Osteoblast (primary cell): ENCODE data around the gene ASMTL. TPM values are rescaled to one million over a fixed set of nuclear protein-coding genes. Genes with fewer than 3 reads are reported as not detected.
"Not testable (repeated sequence)": the region's sequence is repeated elsewhere in the genome, so short reads cannot be mapped to it uniquely, and the experiment has no call there.

Experiments used
- DNase-seq: peaks from one replicate; pipeline ENCODE4 v3.0.0; 2011; ENCODE audit warnings: low spot score, mixed read lengths; ENCODE audit not compliant: insufficient read length; ENCODE audit errors: missing footprints
- H2AFZ ChIP-seq: 2 replicates; pipeline ENCODE4 v1.6.0; 2011; ENCODE audit warnings: mild to moderate bottlenecking, low read length
- H3K27ac ChIP-seq: 2 replicates; pipeline ENCODE4 v1.5.1; 2011; ENCODE audit warnings: mild to moderate bottlenecking, low read depth, low read length, moderate library complexity
- H3K27me3 ChIP-seq: 2 replicates; pipeline ENCODE4 v1.6.0; 2012; ENCODE audit warnings: mild to moderate bottlenecking, control low read depth, inconsistent platforms, low read length, moderate library complexity; ENCODE audit not compliant: insufficient read depth
- H3K36me3 ChIP-seq: 2 replicates; pipeline ENCODE4 v1.5.1; 2011; ENCODE audit warnings: mild to moderate bottlenecking, low read length, control low read depth, moderate library complexity; ENCODE audit not compliant: insufficient read depth
- H3K4me1 ChIP-seq: 2 replicates; pipeline ENCODE4 v1.5.1; 2011; ENCODE audit warnings: mild to moderate bottlenecking, low read length, control low read depth, moderate library complexity; ENCODE audit not compliant: insufficient read depth
- H3K4me2 ChIP-seq: 2 replicates; pipeline ENCODE4 v1.6.0; 2011; ENCODE audit warnings: mild to moderate bottlenecking, low read length; ENCODE audit not compliant: insufficient read depth
- H3K4me3 ChIP-seq: fragments of 200-600 bp; sonication (generic); 3 replicates; pipeline ENCODE4 v1.5.1; 2012; ENCODE audit warnings: mild to moderate bottlenecking, low read length, inconsistent platforms; ENCODE audit not compliant: insufficient read depth
- H3K79me2 ChIP-seq: 2 replicates; pipeline ENCODE4 v1.6.0; 2012; ENCODE audit warnings: mild to moderate bottlenecking, low read length, control low read depth, inconsistent platforms; ENCODE audit not compliant: insufficient read depth
- H3K9me3 ChIP-seq: 2 replicates; pipeline ENCODE4 v1.5.1; 2011; ENCODE audit warnings: low read depth, low read length, control low read depth
- H4K20me1 ChIP-seq: 2 replicates; pipeline ENCODE4 v1.6.0; 2012; ENCODE audit warnings: mild to moderate bottlenecking, low read length, control low read depth; ENCODE audit not compliant: insufficient read depth
- total RNA-seq: library from RNA; depleted of rRNA; stranded (reverse); fragments of >200 nt; gene quantifications from 2 replicates; pipeline ENCODE4 v1.2.3, GENCODE V29; 2012
- TF ChIP-seq, protein P1 (sequence below): IDR thresholded peaks from 2 replicates; pipeline ENCODE4 v1.5.1; 2011; ENCODE audit warnings: mild to moderate bottlenecking, low read depth, low read length, moderate library complexity; ENCODE audit errors: extremely low read depth

The ASMTL gene
- total RNA-seq, 1 donor = 24.6 TPM

DNA sequence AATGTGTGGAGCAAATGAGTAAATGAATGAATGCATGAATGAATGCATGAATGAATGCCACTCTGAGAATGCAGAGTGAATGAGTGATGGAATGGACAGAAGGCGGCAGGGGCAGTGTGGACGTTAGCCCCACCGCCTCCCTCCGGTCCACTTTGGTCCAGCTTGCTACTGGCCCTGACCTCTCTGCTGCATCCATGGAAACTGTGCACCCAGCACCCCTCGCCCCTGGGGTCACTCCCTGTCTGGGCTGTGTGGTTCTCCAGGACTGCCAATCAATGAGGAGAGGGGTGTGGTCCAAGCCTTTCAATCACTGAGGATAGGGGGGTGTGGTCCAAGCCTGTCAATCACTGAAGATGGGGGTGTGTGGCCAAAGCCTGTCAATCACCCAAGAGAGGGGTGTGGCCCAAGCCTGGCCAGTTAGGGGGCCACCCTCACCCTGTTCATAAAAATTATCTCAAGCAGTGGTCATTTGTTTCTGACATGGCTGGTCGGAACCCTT is 39.2 kb upstream of the ASMTL start:
- Histone ChIP-seq H3K79me2 (no peaks in the 10 kb centered on the region), H3K27ac (no peak overlapping the region), H3K36me3 (no peaks in the 10 kb centered on the region), H4K20me1 (no peaks in the 10 kb centered on the region), H2AFZ (no peak overlapping the region), H3K4me1 (no peaks in the 10 kb centered on the region), H3K4me3 (no peak overlapping the region), H3K9me3 (no peaks in the 10 kb centered on the region), H3K4me2 (no peak overlapping the region), H3K27me3 (no peaks in the 10 kb centered on the region)
- DNase-seq = no peak
- TF ChIP-seq, protein P1, sequence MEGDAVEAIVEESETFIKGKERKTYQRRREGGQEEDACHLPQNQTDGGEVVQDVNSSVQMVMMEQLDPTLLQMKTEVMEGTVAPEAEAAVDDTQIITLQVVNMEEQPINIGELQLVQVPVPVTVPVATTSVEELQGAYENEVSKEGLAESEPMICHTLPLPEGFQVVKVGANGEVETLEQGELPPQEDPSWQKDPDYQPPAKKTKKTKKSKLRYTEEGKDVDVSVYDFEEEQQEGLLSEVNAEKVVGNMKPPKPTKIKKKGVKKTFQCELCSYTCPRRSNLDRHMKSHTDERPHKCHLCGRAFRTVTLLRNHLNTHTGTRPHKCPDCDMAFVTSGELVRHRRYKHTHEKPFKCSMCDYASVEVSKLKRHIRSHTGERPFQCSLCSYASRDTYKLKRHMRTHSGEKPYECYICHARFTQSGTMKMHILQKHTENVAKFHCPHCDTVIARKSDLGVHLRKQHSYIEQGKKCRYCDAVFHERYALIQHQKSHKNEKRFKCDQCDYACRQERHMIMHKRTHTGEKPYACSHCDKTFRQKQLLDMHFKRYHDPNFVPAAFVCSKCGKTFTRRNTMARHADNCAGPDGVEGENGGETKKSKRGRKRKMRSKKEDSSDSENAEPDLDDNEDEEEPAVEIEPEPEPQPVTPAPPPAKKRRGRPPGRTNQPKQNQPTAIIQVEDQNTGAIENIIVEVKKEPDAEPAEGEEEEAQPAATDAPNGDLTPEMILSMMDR = no peak

DNA sequence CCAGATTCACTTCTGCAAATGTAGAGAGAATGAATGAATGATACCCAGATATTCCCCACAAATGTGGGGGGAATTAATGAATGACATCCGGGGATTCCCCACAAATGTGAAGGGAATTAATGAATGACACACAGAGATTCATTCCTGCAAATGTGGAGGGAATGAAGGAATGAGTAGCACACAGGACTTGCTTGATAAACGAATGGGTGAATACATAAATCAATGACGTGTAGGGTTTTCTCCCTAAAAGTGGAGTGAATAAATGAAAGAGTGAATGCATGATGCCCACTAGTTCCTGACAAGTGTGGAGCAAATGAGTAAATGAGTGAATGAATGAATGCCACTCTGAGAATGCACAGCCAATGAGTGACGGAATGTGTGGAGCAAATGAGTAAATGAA is 38.5 kb upstream of the ASMTL start:
- not testable (repeated sequence) for H2AFZ ChIP-seq, H4K20me1 ChIP-seq, H3K4me2 ChIP-seq, H3K27me3 ChIP-seq, H3K27ac ChIP-seq, H3K9me3 ChIP-seq, H3K79me2 ChIP-seq, H3K4me3 ChIP-seq, H3K4me1 ChIP-seq, DNase-seq, H3K36me3 ChIP-seq

- not testable (repeated sequence) for H3K27ac ChIP-seq, H3K36me3 ChIP-seq, H3K4me2 ChIP-seq, H2AFZ ChIP-seq, H4K20me1 ChIP-seq, H3K4me1 ChIP-seq, H3K79me2 ChIP-seq, H3K4me3 ChIP-seq, H3K9me3 ChIP-seq, H3K27me3 ChIP-seq, DNase-seq
These were observed 38.0 kb upstream of the ASMTL start for GRCh38 chrX:1490723-1491122.

DNA sequence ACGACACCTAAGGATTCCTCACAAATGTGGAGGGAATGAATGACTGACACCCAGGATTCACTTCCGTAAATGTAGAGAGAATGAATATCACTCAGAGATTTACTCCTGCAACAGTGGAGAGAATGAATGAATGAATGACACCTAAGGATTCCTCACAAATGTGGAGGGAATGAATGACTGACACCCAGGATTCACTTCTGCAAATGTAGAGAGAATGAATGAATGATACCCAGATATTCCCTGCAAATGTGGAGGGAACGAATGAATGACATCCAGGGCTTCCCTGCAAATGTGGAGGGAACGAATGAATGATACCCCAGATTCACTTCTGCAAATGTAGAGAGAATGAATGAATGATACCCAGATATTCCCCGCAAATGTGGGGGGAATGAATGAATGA is 36.6 kb upstream of the ASMTL start:
- not testable (repeated sequence) for H3K79me2 ChIP-seq, H3K27me3 ChIP-seq, H3K9me3 ChIP-seq, H3K4me1 ChIP-seq, DNase-seq, H3K4me3 ChIP-seq, H3K36me3 ChIP-seq, H3K4me2 ChIP-seq, H4K20me1 ChIP-seq, H2AFZ ChIP-seq, H3K27ac ChIP-seq

- Histone ChIP-seq H3K4me3 (no peak overlapping the region), H2AFZ (no peak overlapping the region), H3K4me1 (no peaks in the 10 kb centered on the region), H3K27me3 (no peaks in the 10 kb centered on the region), H4K20me1 (no peaks in the 10 kb centered on the region), H3K79me2 (no peaks in the 10 kb centered on the region), H3K4me2 (no peak overlapping the region), H3K27ac (no peak overlapping the region), H3K36me3 (no peaks in the 10 kb centered on the region), H3K9me3 (no peaks in the 10 kb centered on the region)
- no peak for DNase-seq
- TF ChIP-seq, protein P1 = no peak
These were observed 36.0 kb upstream of the ASMTL start for GRCh38 chrX:1488745-1489144.
